ENCODE results near the gene CRIM1. TPM values are rescaled to one million over a fixed set of nuclear protein-coding genes. Genes with fewer than 3 reads are reported as not detected.

The CRIM1 gene
- total and polyA plus RNA-seq, 2 of the 8 experiments (the other 6 are each of a cell fraction or from before 2014, with no cell fraction given): 9.4 to 28.4 TPM

GRCh38 chr2:36549165-36549574, 193.6 kb downstream of the CRIM1 start:
- Histone ChIP-seq H2BK20ac (ENCODE audit: low read length) (no peak overlapping the region), H3K9ac (replicated peaks in 1 of 4; ENCODE audit: extremely low read depth in 1 of 4, low read depth in 3 of 4, low read length in 3 of 4) (no peak overlapping the region), H3K27me3 (replicated peaks in 1 of 4; ENCODE audit: control insufficient read depth in 3 of 4, extremely low read depth in 1 of 4, insufficient read depth in 3 of 4, low read length in 3 of 4) (no peaks in the 10 kb centered on the region), H3K4me3 (ENCODE audit: extremely low read depth in 1 of 4, insufficient read depth in 2 of 4, low read depth in 3 of 4, low read length in 4 of 4) (no peak overlapping the region), H3K4me2 (ENCODE audit: insufficient read depth in 1 of 2, low read depth in 2 of 2, low read length in 2 of 2) (no peak overlapping the region), H2BK12ac (ENCODE audit: low read depth, low read length) (no peak overlapping the region), H3K79me1 (ENCODE audit: low read depth, low read length) (no peaks in the 10 kb centered on the region; the same call in 1 of the 2 replicates), H3K79me2 (ENCODE audit: control insufficient read depth in 1 of 2, insufficient read depth in 2 of 2, low read length in 2 of 2) (no peaks in the 10 kb centered on the region), H3K9me3 (ENCODE audit: insufficient read depth in 2 of 2, low read depth in 1 of 2, low read length in 1 of 2) (no peaks in the 10 kb centered on the region), H4K91ac (replicated peaks; ENCODE audit: insufficient read length, low read length) (no peak overlapping the region), H2BK5ac (ENCODE audit: low read depth, low read length) (no peak overlapping the region), H3K4me1 (replicated peaks in 1 of 4; ENCODE audit: control insufficient read depth in 3 of 4, insufficient read depth in 4 of 4, low read length in 3 of 4) (peaks cover 0 to 2% (median 0%) of the 10 kb centered on the region in 4 experiments; a peak in 1 of 7 replicates), H2AK5ac (ENCODE audit: low read depth, low read length) (no peak overlapping the region), H4K20me1 (replicated peaks in 1 of 2; ENCODE audit: control insufficient read depth in 1 of 2, insufficient read depth in 2 of 2, low read length in 2 of 2) (peaks cover 0 to 1% of the 10 kb centered on the region in 2 experiments), H3K23ac (ENCODE audit: insufficient read length) (no peak overlapping the region), H3K4ac (replicated peaks; ENCODE audit: insufficient read length, low read depth, low read length) (no peak overlapping the region), H2BK15ac (ENCODE audit: low read length) (no peak overlapping the region), H4K8ac (ENCODE audit: extremely low read depth, insufficient read depth, low read length) (no peak overlapping the region), H3K18ac (ENCODE audit: extremely low read depth, low read length) (no peak overlapping the region), H4K5ac (ENCODE audit: insufficient read length, low read depth, low read length) (no peak overlapping the region), H3K14ac (ENCODE audit: insufficient read length) (no peak overlapping the region), H2BK120ac (replicated peaks; ENCODE audit: low read depth, low read length) (no peak overlapping the region), H2AFZ (ENCODE audit: low read length) (no peak overlapping the region), H3K23me2 (ENCODE audit: low read depth, low read length) (no peaks in the 10 kb centered on the region), H3K56ac (replicated peaks; ENCODE audit: insufficient read length, low read depth, low read length) (no peak overlapping the region), H3K27ac (ENCODE audit: low read depth, low read length) (no peak overlapping the region), H3K36me3 (ENCODE audit: control insufficient read depth in 2 of 4, insufficient read depth in 4 of 4, low read length in 3 of 4) (peaks cover 2 to 40% (median 21%) of the 10 kb centered on the region in 4 experiments)
- CTCF ChIA-PET (ENCODE audit: partially characterized antibody): interaction anchor here (0.6 to 2.0 kb wide), 4 partner anchors 8 to 115 kb away, joined by 4 to 11 read pairs (median 6); no protein-coding TSS in a partner anchor
- FAIRE-seq (no peak), DNase-seq (ENCODE audit: low read depth in 1 of 2, low spot score in 2 of 2) (no peak)
- TF ChIP-seq E2F6 (IDR thresholded peaks at IDR 0.05): no peak
- no peak for TF ChIP-seq CREB1 (IDR thresholded peaks at IDR 0.05)
- 93% methylated on average over 7 of the region's 7 CpGs; no CpG with 5 or more reads in 1 of the 2 experiments for WGBS, 2 experiments (ENCODE audit: extremely low coverage in 1 of 2, insufficient coverage in 1 of 2, insufficient read length in 1 of 2, insufficient replicate concordance in 2 of 2, low coverage in 1 of 2, low lambda C conversion rate in 2 of 2, missing lambda C conversion rate in 1 of 2)
- POLR2A ChIA-PET (ENCODE audit: partially characterized antibody): interaction anchor here (0.7 kb wide), 1 partner anchor 278 kb away, joined by 3 read pairs; no protein-coding TSS in a partner anchor
